SK-N-SH treated with all-trans-retinoic acid at 6 μM for 48 hours (cell line): ENCODE data around the gene PPP1R8.

Source experiments
- ATAC-seq: fragments of 200-7000 bp; cut with Tn5 transposase; 3 replicates; pipeline ENCODE4 v1.9.1; 2020; ENCODE audit warnings: mild to moderate bottlenecking, moderate library complexity
- ARNTL ChIP-seq: fragments of 450-650 bp; formaldehyde crosslinking; IDR thresholded peaks from 2 replicates; pipeline ENCODE4 v1.5.0; 2020; ENCODE audit warnings: low read depth, mild to moderate bottlenecking, moderate library complexity, borderline replicate concordance
- BACH2 ChIP-seq: fragments of 250-450 bp; sonication (Bioruptor Pico); IDR thresholded peaks from 2 replicates; pipeline ENCODE4 v1.9.0; 2021; ENCODE audit warnings: mild to moderate bottlenecking, borderline replicate concordance
- CSDC2 ChIP-seq: fragments of 250-450 bp; sonication (Bioruptor Pico); IDR thresholded peaks from 2 replicates; pipeline ENCODE4 v1.5.0; 2020; ENCODE audit warnings: mild to moderate bottlenecking, moderate library complexity
- GLIS3 ChIP-seq: fragments of 250-450 bp; sonication (Bioruptor Pico); IDR thresholded peaks from 2 replicates; pipeline ENCODE4 v1.5.0; 2020; ENCODE audit warnings: mild to moderate bottlenecking, moderate library complexity
- ISL1 ChIP-seq: fragments of 250-450 bp; sonication (Bioruptor Pico); IDR thresholded peaks from 2 replicates; pipeline ENCODE4 v2.1.2; 2022; ENCODE audit warnings: mild to moderate bottlenecking, moderate library complexity
- PPARA ChIP-seq: fragments of 250-450 bp; sonication (Bioruptor Pico); IDR thresholded peaks from 2 replicates; pipeline ENCODE4 v1.5.0; 2020; ENCODE audit warnings: mild to moderate bottlenecking, borderline replicate concordance
- RARB ChIP-seq: fragments of 250-450 bp; sonication (Bioruptor Pico); IDR thresholded peaks from 2 replicates; pipeline ENCODE4 v1.8.0; 2021; ENCODE audit warnings: mild to moderate bottlenecking, moderate library complexity
- ZC3H10 ChIP-seq: fragments of 250-450 bp; sonication (Bioruptor Pico); IDR thresholded peaks from 2 replicates; pipeline ENCODE4 v1.5.1; 2021; ENCODE audit warnings: mild to moderate bottlenecking, moderate library complexity
- ZFP3 ChIP-seq: fragments of 250-450 bp; sonication (Bioruptor Pico); IDR thresholded peaks from 2 replicates; pipeline ENCODE4 v1.5.0; 2020; ENCODE audit warnings: mild to moderate bottlenecking, moderate library complexity
- ZFP30 ChIP-seq: fragments of 450-650 bp; formaldehyde crosslinking; IDR thresholded peaks from 2 replicates; pipeline ENCODE4 v1.5.0; 2022; ENCODE audit warnings: mild to moderate bottlenecking, moderate library complexity
- ZNF565 ChIP-seq: fragments of 450-650 bp; formaldehyde crosslinking; conservative IDR thresholded peaks from 2 replicates; pipeline ENCODE4 v1.5.0; 2020; ENCODE audit warnings: low read depth, mild to moderate bottlenecking, moderate library complexity
- ZNF70 ChIP-seq: fragments of 450-650 bp; formaldehyde crosslinking; IDR thresholded peaks from 2 replicates; pipeline ENCODE4 v1.5.0; 2020; ENCODE audit warnings: mild to moderate bottlenecking, moderate library complexity
- ZNF8 ChIP-seq: fragments of 450-650 bp; formaldehyde crosslinking; IDR thresholded peaks from 2 replicates; pipeline ENCODE4 v1.5.0; 2020; ENCODE audit warnings: mild to moderate bottlenecking, moderate library complexity
- TF ChIP-seq, protein P1 (sequence below): fragments of 250-450 bp; sonication (Bioruptor Pico); IDR thresholded peaks from 2 replicates; pipeline ENCODE4 v1.8.0; 2021; ENCODE audit warnings: low read depth, mild to moderate bottlenecking, moderate library complexity, borderline replicate concordance
- TF ChIP-seq, protein P2 (sequence below): fragments of 250-450 bp; sonication (Bioruptor Pico); IDR thresholded peaks from 2 replicates; pipeline ENCODE4 v1.8.0; 2020; ENCODE audit warnings: mild to moderate bottlenecking, moderate library complexity, borderline replicate concordance
- TF ChIP-seq, protein P3 (sequence below): fragments of 250-450 bp; sonication (Bioruptor Pico); IDR thresholded peaks from 2 replicates; pipeline ENCODE4 v1.5.0; 2020; ENCODE audit warnings: mild to moderate bottlenecking, moderate library complexity
- TF ChIP-seq, protein P4 (sequence below): fragments of 250-450 bp; sonication (Bioruptor Pico); IDR thresholded peaks from 2 replicates; pipeline ENCODE4 v1.5.1; 2021; ENCODE audit warnings: mild to moderate bottlenecking, moderate library complexity

PPP1R8 gene

DNA sequence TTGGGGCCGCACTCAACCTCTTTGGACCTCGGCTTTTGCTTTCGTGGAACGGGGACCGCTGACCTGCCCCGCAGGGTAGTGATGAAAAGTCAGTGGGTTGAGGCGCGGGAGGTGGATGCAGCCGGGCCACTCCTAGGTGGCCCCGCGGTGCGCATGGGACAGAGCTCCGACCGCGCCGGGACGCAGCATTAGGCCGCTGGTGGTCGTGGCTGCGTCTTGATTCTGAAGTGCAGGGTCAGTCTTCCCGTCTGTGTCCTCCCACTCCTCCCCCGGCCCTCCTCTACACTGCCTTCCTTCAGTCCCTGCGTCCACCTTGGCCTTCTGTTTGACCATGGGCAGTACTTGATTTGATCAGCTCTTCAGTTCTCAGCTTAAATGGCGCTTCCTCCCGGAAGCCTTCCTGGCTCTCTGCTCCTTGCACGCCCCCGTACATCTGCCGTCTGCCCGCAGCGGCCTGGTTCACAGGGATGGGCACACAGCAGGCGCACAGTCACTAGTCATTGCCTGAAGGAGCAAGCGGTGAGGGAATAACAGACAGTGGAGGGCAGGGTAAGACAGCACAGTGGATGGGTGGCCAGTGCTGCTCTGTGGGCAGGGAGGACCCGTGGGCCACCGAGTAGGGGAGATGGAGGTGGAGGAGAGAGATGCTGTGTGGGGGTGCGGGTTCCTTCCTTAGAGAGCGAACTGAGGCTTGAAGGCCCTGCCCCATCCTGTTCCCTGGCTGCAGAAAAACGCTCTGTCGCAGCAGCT, 42.4 kb downstream of the PPP1R8 start:
- TF ChIP-seq ZNF70 (CRISPR knock-in tag) (no peak), BACH2 (CRISPR knock-in tag) (no peak), ARNTL (CRISPR knock-in tag) (no peak), ZNF8 (CRISPR knock-in tag) (no peak), GLIS3 (no peak), ZC3H10 (no peak), CSDC2 (CRISPR knock-in tag) (no peak), ZFP3 (CRISPR knock-in tag) (no peak), ISL1 (CRISPR knock-in tag) (no peak), RARB (CRISPR knock-in tag) (no peak)
- TF ChIP-seq, protein P1, sequence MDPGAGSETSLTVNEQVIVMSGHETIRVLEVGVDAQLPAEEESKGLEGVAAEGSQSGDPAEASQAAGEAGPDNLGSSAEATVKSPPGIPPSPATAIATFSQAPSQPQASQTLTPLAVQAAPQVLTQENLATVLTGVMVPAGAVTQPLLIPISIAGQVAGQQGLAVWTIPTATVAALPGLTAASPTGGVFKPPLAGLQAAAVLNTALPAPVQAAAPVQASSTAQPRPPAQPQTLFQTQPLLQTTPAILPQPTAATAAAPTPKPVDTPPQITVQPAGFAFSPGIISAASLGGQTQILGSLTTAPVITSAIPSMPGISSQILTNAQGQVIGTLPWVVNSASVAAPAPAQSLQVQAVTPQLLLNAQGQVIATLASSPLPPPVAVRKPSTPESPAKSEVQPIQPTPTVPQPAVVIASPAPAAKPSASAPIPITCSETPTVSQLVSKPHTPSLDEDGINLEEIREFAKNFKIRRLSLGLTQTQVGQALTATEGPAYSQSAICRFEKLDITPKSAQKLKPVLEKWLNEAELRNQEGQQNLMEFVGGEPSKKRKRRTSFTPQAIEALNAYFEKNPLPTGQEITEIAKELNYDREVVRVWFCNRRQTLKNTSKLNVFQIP (CRISPR knock-in tag), result no peak
- TF ChIP-seq, protein P2, sequence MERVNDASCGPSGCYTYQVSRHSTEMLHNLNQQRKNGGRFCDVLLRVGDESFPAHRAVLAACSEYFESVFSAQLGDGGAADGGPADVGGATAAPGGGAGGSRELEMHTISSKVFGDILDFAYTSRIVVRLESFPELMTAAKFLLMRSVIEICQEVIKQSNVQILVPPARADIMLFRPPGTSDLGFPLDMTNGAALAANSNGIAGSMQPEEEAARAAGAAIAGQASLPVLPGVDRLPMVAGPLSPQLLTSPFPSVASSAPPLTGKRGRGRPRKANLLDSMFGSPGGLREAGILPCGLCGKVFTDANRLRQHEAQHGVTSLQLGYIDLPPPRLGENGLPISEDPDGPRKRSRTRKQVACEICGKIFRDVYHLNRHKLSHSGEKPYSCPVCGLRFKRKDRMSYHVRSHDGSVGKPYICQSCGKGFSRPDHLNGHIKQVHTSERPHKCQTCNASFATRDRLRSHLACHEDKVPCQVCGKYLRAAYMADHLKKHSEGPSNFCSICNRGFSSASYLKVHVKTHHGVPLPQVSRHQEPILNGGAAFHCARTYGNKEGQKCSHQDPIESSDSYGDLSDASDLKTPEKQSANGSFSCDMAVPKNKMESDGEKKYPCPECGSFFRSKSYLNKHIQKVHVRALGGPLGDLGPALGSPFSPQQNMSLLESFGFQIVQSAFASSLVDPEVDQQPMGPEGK (CRISPR knock-in tag), result no peak
- TF ChIP-seq, protein P3, sequence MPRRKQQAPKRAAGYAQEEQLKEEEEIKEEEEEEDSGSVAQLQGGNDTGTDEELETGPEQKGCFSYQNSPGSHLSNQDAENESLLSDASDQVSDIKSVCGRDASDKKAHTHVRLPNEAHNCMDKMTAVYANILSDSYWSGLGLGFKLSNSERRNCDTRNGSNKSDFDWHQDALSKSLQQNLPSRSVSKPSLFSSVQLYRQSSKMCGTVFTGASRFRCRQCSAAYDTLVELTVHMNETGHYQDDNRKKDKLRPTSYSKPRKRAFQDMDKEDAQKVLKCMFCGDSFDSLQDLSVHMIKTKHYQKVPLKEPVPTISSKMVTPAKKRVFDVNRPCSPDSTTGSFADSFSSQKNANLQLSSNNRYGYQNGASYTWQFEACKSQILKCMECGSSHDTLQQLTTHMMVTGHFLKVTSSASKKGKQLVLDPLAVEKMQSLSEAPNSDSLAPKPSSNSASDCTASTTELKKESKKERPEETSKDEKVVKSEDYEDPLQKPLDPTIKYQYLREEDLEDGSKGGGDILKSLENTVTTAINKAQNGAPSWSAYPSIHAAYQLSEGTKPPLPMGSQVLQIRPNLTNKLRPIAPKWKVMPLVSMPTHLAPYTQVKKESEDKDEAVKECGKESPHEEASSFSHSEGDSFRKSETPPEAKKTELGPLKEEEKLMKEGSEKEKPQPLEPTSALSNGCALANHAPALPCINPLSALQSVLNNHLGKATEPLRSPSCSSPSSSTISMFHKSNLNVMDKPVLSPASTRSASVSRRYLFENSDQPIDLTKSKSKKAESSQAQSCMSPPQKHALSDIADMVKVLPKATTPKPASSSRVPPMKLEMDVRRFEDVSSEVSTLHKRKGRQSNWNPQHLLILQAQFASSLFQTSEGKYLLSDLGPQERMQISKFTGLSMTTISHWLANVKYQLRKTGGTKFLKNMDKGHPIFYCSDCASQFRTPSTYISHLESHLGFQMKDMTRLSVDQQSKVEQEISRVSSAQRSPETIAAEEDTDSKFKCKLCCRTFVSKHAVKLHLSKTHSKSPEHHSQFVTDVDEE, result no peak
- TF ChIP-seq, protein P4, sequence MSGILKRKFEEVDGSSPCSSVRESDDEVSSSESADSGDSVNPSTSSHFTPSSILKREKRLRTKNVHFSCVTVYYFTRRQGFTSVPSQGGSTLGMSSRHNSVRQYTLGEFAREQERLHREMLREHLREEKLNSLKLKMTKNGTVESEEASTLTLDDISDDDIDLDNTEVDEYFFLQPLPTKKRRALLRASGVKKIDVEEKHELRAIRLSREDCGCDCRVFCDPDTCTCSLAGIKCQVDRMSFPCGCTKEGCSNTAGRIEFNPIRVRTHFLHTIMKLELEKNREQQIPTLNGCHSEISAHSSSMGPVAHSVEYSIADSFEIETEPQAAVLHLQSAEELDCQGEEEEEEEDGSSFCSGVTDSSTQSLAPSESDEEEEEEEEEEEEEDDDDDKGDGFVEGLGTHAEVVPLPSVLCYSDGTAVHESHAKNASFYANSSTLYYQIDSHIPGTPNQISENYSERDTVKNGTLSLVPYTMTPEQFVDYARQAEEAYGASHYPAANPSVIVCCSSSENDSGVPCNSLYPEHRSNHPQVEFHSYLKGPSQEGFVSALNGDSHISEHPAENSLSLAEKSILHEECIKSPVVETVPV (CRISPR knock-in tag), result no peak
- peak; percentile 44 for ATAC-seq

DNA sequence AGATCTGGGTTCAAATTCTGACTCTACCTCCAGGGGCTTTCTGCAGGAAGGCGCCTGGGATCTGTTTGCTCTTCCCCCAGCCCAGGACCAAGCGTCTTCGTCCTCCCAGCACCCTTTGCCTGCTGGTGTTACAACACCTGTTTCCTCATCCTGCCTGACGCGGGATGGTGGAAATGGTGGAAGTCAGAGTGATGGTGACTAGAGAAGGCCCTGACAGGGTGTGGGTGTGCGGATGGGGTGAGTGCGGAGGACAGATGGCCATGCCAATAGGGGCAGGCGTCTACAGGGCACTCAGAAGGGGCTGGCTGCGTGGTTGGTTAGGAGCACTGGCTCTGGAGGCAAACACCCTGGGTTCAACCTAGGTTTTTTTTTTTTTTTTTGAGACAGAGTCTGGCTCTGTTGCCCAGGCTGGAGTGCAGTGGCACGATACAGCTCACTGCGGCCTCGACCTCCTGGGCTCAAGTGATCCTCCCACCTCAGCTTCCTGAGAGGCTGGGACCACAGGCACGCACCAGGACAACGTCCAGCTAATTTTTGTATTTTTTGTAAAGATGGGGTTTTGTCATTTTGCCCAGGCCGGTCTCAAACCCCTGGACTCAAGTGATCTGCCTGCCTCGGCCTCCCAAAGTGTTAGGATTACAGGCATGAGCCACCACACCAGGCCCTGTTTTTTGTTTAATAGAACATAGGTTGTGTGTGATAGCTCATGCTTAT, 43.2 kb downstream of the PPP1R8 start:
- no peak for ATAC-seq
- TF ChIP-seq ZNF565 (no peak), ZFP30 (CRISPR knock-in tag) (no peak), PPARA (CRISPR knock-in tag) (no peak), ZC3H10 (no peak), ARNTL (CRISPR knock-in tag) (no peak), ISL1 (CRISPR knock-in tag) (no peak), RARB (CRISPR knock-in tag) (no peak)
- TF ChIP-seq, protein P3, result no peak
- TF ChIP-seq, protein P1 (CRISPR knock-in tag), result no peak
- TF ChIP-seq, protein P2 (CRISPR knock-in tag), result no peak
